Panc1 (cell line): ENCODE data around the gene PTPRR.

ENCODE experiments used
- CTCF ChIP-seq: fragments of 450-650 bp; IDR thresholded peaks from 2 replicates; pipeline ENCODE4 v1.5.1; 2017; ENCODE audit warnings: mild to moderate bottlenecking
- TCF7L2 ChIP-seq: IDR thresholded peaks from 2 replicates; pipeline ENCODE4 v1.6.1; 2011; ENCODE audit warnings: mild to moderate bottlenecking, low read depth, low read length, inconsistent platforms

GRCh38 chr12:70747445-70748260 is 172.9 kb downstream of the PTPRR start:
- TF ChIP-seq CTCF (no peak), TCF7L2 (no peak)
